Frontal cortex (tissue), 4 donors: Measurements from ENCODE around the gene CTDP1. TPM values are rescaled to one million over a fixed set of nuclear protein-coding genes. Genes with fewer than 3 reads are reported as not detected.
"Not testable (repeated sequence)": the region's sequence is repeated elsewhere in the genome, so short reads cannot be mapped to it uniquely, and the experiment has no call there.

Source experiments
- DNase-seq, 2 donors: peaks; one replicate each; pipeline ENCODE4 v3.0.0; 2012; ENCODE audit warnings: low spot score in 2 of 2
- FAIRE-seq: peaks from 2 replicates; lab custom pipeline; 2012; peaks lifted over from hg19 to GRCh38; lab: Jason Lieb, UNC
- total RNA-seq: library from RNA; depleted of rRNA; stranded (reverse); fragments of >200 nt; gene quantifications from one replicate; pipeline ENCODE4 v1.2.3, GENCODE V29; 2014
- donor health status: control.
- donor health status: control.
- donor health status: control.

CTDP1 gene
- total RNA-seq, 1 donor from 2014 or later, result 16.7 TPM

GRCh38 chr18:79735071-79735980 is 55.7 kb downstream of the CTDP1 start:
- no peak for FAIRE-seq
- DNase-seq, result no peak

- FAIRE-seq (no peak), DNase-seq (no peak)
These were observed 56.6 kb downstream of the CTDP1 start for GRCh38 chr18:79736230-79736629.

- DNase-seq, result no peak
- FAIRE-seq, result no peak
These were observed 57.2 kb downstream of the CTDP1 start for GRCh38 chr18:79736846-79737245.

- FAIRE-seq, result no peak
- no peak for DNase-seq
These were observed 57.8 kb downstream of the CTDP1 start for GRCh38 chr18:79737426-79737825.

- DNase-seq (no peak), FAIRE-seq (no peak)
These were observed 58.4 kb downstream of the CTDP1 start for GRCh38 chr18:79738041-79738461.

GRCh38 chr18:79738581-79739439 is 59.2 kb downstream of the CTDP1 start:
- FAIRE-seq (no peak), DNase-seq (no peak)

GRCh38 chr18:79739440-79739778 is 59.8 kb downstream of the CTDP1 start:
- FAIRE-seq (no peak), DNase-seq (no peak)

GRCh38 chr18:79740047-79740446 is 60.4 kb downstream of the CTDP1 start:
- not testable (repeated sequence) for DNase-seq, FAIRE-seq

- DNase-seq, result no peak
- FAIRE-seq, result no peak
These were observed 61.1 kb downstream of the CTDP1 start for GRCh38 chr18:79740521-79741361.

GRCh38 chr18:79741362-79741700 is 61.7 kb downstream of the CTDP1 start:
- no peak for DNase-seq
- no peak for FAIRE-seq

GRCh38 chr18:79742076-79742475 is 62.5 kb downstream of the CTDP1 start:
- FAIRE-seq (no peak), DNase-seq (no peak)

GRCh38 chr18:79744625-79745024 is 65.0 kb downstream of the CTDP1 start:
- no peak for FAIRE-seq
- DNase-seq, result no peak

- no peak for DNase-seq
- no peak for FAIRE-seq
These were observed 67.1 kb downstream of the CTDP1 start for GRCh38 chr18:79746730-79747129.

- DNase-seq, result no peak
- FAIRE-seq, result no peak
These were observed 67.7 kb downstream of the CTDP1 start for GRCh38 chr18:79747156-79747845.

GRCh38 chr18:79748321-79749180 is 68.9 kb downstream of the CTDP1 start:
- DNase-seq, result no peak
- no peak for FAIRE-seq

- DNase-seq (peak in 1 of 2 donors; percentile 59), FAIRE-seq (no peak)
These were observed 69.9 kb downstream of the CTDP1 start for GRCh38 chr18:79749251-79750191.

GRCh38 chr18:79750980-79751571 is 71.5 kb downstream of the CTDP1 start:
- no peak for DNase-seq
- no peak for FAIRE-seq
